Renal cortex interstitium (tissue), 11 donors: Measurements from ENCODE around the gene PPP6R3. TPM values are rescaled to one million over a fixed set of nuclear protein-coding genes. Genes with fewer than 3 reads are reported as not detected.
A peak's percentile ranks its signal among the peaks of the same experiment; 100 is the strongest.

ENCODE experiments used
- DNase-seq, 11 donors: peaks; one replicate each; pipeline ENCODE4 v3.0.0-alpha.2; 2013; ENCODE audit warnings: low read depth in 9 of 11, low spot score in 4 of 11; ENCODE audit errors: extremely low read depth in 1 of 11
- polyA plus RNA-seq, 3 donors: library from polyadenylated mRNA; unstranded; fragments of 120-200 nt; gene quantifications; one replicate each; pipeline ENCODE4 v1.2.1, GENCODE V29; 2013; ENCODE audit not compliant: insufficient read length in 3 of 3

The PPP6R3 gene
- polyA plus RNA-seq, 3 donors = 95.4 to 121 (median 106) TPM

DNA sequence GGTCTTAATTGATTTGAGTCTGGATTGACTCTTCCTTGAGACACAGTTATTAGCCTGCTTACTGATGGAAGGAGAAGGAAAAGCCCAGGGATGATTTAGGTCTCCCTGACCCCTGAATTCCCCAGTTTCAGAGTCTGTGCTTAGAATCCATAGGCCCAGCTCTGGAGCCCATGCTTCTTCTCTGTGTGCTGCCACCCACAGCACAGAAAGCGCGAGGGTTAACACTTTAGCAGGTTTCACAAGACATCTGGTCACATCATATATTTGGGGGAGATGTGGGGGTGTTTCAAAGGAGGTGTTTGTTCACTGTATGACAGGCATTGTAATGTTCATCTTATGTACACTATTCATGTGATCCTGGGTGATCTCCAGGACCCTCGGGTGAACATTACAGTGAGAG lies 107.0 kb downstream of the PPP6R3 start:
- DNase-seq = no peak

GRCh38 chr11:68569357-68569756 lies 108.8 kb downstream of the PPP6R3 start:
- no peak for DNase-seq

- DNase-seq = no peak
Observed at GRCh38 chr11:68570691-68571090, 110.1 kb downstream of the PPP6R3 start.

DNA sequence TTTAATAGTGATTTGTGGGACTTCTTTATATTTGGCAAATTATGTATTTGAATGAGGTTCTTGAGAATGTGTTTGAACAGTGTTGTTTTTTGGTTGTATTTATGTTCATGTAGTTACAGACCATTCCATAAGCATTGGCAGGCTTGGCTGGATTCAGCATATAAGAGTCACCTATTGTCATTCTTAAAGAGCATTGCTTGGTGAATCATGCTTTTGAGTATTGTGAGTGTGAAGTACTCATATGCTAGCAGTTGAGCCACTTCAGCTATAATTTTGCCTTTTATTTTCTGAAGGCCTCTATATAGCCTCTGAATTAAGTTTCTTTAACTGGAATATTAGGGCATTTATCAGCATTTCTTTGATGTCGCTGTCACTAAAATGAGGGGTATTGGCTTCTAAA lies 113.8 kb downstream of the PPP6R3 start:
- DNase-seq = no peak

- no peak for DNase-seq
Observed at GRCh38 chr11:68575025-68575665, 114.6 kb downstream of the PPP6R3 start.

DNA sequence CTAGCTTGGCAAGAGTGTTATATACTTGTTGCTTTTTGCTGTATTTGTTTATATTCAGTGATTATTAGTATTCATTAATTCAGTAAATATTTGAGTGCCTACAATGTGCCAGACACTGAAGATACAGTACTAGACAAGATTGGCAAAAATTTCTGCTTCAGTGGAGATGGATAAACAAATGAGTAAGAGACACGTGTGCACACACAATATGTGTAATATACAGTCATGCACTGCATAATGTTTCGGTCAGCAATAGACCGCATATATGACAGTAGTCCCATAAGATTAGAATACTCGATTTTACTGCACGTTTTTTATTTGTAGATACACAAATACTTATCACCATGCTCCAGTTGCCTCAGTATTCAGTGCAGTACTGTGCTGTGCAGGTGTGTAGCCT lies 118.9 kb downstream of the PPP6R3 start:
- DNase-seq = no peak

DNA sequence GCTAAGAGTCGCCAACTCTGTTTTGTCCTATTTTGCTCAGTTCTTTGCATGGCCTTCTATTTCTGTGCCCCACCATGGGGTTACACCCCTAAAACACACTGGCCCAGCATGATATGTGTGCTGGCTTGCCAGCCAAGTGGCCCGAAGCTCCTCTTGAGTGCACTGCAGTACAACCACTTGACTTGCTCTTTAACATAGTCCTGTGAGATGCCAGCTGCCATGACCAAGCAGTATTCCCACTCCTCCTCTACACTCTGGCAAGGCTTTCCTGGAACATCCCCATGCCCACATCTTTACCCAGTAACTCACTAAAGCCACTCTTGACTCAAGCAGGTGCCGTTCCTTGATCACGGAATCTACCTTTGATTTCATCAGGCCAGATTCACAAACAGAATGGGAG lies 120.9 kb downstream of the PPP6R3 start:
- DNase-seq = no peak

DNA sequence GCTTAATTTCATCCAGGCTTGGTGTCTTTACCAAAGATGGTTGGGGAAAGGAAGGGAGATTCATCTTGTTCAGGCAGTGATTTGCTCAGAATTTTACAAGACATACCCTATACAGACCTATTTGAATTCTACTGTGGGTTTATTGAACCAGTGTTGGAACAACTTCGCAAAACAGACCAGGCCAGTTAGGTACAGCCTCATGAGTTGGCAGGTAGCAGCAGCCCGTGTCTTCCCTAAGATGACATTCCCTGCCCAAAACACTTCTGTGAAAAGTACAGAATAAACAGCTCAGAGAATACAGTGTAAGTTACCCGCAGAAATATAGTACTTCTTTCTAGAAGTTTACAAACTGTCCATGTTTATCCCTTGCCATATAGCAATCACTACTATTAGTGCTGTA lies 121.3 kb downstream of the PPP6R3 start:
- no peak for DNase-seq

- no peak for DNase-seq
Observed at GRCh38 chr11:68582416-68583040, 122.0 kb downstream of the PPP6R3 start.

DNA sequence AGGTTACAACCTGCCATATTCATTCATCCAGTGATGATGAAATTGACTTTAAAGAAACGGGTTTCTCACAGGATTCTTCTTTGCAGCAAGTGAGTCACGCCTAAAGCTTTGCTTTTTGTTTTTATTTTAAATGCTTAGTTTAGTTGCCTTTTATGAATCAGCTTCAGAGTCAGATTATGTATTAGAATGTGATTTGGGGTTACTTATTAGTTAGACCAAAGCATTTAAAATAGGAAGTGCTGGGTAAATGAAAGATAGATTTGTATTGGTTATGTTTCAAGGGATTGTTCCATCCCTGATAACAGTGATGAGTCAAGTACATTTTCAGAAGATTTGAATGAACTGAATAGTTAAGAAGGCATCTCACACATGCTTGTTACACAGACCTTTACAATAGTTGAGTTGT lies 122.5 kb downstream of the PPP6R3 start:
- DNase-seq = no peak

GRCh38 chr11:68584097-68584496 lies 123.5 kb downstream of the PPP6R3 start:
- DNase-seq = peak in 10 of 11 donors; percentile 5 to 24 (median 9)

- no peak for DNase-seq
Observed at GRCh38 chr11:68584991-68585524, 124.5 kb downstream of the PPP6R3 start.

- no peak for DNase-seq
Observed at GRCh38 chr11:68589547-68590216, 129.1 kb downstream of the PPP6R3 start.

- no peak for DNase-seq
Observed at GRCh38 chr11:68591719-68592118, 131.2 kb downstream of the PPP6R3 start.

- no peak for DNase-seq
Observed at GRCh38 chr11:68593441-68593840, 132.9 kb downstream of the PPP6R3 start.

DNA sequence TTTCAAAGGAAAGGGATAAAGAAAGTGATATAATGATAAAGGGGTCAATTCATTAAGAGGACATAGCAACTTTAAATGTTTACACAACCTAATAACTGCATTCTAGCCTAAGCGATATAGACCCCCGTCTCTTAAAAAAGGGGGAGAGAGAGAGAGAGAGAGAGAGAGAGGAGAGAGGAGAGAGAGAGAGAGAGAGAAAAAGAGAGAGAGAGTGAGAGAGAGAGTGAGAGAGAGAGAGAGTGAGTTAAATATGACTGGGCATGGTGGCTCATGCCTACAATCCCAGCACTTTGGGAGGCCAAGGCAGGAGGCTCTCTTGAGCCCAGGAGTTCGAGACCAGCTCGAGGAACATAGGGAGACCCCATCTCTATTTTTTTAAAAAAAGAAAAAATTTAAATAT lies 133.6 kb downstream of the PPP6R3 start:
- no peak for DNase-seq

- no peak for DNase-seq
Observed at GRCh38 chr11:68596231-68596630, 135.7 kb downstream of the PPP6R3 start.

DNA sequence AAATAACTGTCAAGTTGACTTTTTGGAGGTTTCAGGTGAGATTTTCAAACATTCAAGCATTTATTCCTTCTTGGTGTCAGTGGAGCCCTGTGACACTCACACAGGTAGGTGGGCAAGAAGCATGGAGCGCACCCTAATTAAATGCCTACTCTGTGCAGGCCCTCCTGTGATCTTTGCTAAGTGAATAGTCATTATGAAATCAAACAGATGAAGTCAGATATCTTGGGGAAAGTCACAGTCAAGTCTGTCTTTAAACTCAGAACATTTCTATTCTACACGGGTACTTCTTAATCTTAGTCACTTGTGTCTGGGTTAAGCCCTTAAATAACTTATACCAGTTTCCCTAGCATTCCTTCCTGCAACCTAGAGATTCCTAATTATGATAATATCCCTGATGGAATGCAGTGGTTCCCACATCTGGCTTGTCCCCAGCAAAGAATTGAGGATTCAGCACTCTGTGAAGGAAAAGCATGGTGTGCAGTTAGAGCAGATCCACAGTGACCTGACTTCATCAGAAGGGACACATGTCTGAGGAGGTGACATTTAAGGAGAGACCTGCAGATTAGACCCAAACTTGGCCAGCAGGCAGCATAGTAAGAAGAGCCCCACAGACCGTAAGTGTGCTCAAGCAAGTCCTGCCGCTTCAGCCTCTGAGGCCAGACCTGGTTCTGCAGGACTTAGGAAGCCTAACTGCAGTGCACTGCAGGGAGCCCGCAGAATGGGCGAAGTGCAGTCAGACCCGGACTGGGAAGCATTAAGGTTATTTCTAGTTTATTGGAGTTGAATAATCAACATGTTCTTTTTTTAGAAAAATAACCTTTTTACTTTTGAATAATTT lies 138.5 kb downstream of the PPP6R3 start:
- no peak for DNase-seq

- DNase-seq = no peak
Observed at GRCh38 chr11:68601147-68601546, 140.6 kb downstream of the PPP6R3 start.
